Hepatic stellate cell (primary cell): ENCODE data around the gene DDR2.
"Not testable (repeated sequence)": the region's sequence is repeated elsewhere in the genome, so short reads cannot be mapped to it uniquely, and the experiment has no call there.

Experiments used
- DNase-seq: peaks from one replicate; pipeline ENCODE4 v3.0.0; 2011; ENCODE audit warnings: low spot score

DDR2 gene

DNA sequence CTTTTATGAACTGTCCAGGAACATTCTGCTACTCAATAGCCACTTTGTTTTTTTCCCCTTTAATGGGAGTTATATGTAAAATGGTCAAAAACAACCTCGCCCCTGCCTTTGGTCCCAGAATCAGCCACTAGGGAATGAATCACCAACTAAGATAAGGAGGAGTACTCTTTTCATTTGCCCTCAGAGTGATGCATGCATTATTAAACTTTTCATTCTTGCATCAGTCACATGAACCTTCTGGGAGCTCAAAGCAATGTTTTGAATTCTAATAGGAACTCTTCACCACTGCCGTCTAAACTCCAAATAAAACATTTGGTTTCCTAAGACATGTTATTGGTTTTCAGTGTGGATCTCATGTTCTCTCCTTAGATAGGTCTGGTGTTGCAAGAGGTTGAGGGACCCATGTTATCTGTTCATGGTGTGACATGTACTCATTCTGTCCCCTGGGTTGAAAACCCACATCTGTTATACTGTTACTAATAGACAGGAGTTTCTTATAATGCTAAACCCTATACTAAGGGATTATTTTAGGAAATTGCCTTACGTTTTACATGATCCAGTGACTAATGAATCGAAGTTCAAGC is 140.4 kb downstream of the DDR2 start:
- peak; percentile 6 for DNase-seq

DNA sequence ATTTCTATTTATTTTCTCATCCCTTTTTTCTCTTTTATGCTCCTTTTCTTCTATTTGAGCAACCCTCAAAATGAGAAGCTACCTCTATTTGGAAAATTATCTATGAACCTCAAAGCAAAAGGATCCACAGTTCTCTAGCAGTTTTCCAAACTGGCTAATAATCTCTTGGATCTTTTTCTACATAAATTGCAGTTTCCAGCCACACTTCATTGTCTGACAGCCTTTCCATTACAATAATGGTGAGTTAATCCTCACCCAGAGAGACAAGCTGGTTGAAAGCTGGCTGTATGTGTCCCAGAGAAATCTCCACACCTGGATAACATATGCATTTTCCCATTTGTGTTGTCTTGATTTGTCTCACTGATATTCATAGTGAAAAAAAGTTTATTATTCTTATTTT is 141.7 kb downstream of the DDR2 start:
- no peak for DNase-seq

DNA sequence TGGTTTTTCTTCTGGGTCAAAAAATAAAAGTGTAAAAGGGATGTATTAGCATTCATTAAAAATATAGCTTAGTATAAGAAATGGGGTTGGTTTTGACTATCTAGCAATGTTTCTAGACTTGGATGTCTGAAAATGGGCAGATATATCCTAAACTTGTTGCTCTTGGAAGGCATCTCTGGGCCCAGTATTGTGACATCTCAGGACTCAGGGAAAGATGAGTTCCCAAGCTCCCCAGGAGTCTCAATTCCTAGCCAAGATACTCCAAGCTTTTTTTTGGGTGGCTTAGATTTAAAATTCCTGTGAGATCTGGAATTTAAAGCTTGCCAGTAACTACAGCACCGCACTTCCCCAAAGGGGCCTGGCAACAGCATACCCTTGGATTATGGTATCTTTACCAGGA is 146.8 kb downstream of the DDR2 start:
- no peak for DNase-seq

DNA sequence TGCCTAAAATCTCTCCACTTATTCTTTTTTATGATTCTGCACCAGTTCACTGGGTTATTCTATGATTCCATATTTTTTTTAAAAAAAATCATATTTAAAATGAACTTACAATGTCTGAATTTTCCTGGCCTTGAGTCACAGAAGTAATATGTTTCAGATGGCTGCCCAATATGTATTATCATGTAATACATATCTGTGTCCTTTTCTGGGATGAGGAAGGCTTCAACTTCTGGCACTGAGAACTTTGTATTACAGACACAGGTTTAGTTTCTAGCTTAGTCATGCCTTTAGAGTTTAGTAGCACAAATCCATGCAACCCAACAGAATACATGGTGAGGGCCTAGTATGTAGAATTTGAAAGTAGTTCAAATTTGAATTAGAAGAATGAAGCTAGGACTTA is 150.4 kb downstream of the DDR2 start:
- DNase-seq: no peak

DNA sequence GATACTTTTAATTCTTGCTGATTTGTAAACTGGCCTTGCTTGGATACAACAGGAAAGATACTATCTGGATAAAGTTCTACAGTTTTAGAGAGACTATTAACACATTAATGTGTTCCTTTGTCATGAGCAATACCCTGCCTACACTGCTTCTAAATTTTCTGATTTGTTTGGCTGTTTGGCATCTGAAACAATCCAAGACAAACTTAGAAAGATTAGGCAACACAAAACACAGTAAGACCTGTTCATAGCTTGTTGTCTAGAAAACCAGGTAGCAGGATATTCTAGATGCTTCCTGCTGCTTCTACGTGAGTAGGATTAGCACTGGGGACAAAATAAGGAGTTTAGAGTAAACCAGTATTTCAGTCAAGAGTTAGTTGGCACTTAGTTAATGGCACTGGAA is 152.7 kb downstream of the DDR2 start:
- not testable (repeated sequence) for DNase-seq

DNA sequence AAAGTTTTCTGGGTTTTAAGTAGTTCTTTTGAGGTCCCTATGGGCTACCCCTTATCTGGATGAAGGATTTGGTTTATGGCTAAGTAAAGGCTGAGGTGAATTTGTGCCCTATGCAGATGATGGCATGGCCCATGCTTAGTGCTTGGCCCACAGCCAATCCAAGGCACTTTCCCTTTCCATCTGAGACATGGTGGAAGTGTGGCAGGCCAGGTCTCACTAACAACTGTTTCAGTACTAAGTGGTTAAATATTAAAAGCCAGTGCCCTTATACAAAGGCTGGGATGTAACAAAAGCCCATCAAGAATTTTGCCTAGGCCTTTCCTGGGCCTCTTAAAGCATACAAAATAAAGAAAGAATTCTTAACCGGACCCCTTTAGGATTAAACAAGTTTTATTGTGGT is 156.5 kb downstream of the DDR2 start:
- not testable (repeated sequence) for DNase-seq

DNA sequence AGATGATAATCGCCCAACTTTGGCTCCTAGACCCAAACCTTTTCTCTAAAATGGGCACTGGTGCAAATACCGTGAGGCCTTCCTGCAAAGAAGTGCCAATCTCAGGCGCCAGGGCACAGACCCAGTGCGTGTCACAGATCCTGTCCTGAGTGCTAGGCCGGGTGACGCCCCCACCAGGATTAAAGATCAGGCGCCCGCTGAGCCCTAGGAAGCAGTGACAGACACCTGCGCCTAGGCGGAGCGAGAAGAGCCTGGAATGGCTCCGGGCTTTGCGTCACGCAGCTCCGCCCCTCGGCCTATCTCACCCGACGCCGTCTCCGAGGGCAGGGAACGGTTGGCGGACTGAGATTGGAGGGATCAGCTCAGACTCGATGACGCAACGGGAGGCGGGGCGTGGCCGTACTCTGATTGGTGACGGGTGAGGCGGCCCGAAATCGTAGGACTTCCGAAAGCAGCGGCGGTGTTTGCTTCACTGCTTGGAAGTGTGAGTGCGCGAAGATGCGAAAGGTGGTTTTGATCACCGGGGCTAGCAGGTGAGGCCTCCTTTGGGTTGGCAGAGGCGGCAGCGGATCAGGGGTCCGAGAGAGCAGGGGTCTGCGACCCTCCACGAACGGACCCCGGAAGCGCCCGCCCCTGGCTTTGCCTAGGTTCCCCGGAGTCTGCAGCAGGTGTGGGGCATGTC is 158.2 kb downstream of the DDR2 start, which contains the start of gene HSD17B7:
Gene HSD17B7, plus strand, starts transcription at position 400 of the 682 bp plus-strand sequence. Its CDS starts 99 bp downstream, at position 499.
- not testable (repeated sequence) for DNase-seq

DNA sequence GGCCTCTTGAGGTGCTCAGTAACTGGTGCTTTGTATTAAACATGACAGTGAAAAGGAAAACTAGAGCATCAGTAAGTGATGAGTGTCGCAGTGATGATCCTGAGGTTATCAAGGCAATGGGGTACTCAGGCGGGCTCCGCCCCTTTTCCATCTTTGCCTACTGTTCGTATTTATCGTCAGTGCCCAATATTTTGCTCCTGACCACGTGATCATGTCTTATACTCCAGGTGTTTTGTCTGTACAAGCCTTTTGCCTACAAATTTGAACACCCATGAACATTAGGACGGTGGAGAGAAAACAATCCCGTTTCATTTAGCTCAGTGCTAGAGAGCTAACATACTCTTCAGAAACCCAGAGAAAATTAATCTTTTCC is 158.7 kb downstream of the DDR2 start:
- DNase-seq: not testable (repeated sequence)

DNA sequence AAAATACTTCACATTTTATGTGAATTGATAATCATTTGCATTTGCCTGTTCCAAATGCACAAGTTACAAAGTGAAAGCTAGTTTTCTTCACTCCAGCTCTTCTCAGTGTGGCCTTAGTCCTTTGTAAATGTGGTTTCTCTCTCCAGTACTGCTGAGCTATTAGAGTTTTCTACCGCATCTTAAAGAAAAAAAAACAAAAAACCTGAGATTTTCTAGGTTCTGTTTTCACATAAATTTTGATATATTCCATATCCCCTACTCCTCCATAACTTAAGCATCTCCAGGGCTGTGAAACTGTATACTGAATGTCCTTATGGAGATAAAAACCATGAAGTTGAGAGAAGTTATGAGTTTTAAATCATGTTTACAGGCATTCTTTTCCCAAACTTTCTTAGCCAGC is 162.0 kb downstream of the DDR2 start:
- DNase-seq: not testable (repeated sequence)

DNA sequence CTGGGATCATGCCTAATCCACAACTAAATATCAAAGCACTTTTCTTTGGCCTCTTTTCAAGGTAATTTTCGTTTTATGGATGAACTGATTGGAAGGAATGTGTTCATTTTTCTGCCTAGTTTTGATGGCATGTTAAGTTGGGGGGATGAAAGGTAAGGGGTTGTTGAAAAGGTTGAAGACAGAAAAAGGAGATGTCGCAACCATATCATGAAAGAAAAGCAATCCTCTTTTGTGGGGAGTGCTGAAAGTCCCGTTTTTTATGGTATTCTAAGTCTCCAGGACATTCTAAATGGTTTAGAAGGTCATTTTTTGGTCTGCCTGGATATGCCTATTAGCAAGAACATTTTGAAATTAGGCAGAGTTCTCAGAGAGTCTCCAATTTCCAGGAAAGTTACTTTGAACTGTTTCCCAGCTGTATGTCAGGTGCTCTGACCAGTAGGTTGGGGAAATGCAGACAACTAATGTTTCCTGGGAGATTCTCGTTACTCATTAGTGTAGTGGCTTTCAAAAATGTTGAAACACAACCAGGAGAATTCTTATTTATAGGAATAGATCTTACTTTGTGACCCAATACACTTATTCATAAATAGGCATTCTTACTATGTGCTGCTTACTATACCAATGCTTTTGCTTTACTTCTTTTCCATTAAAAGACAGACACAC is 164.5 kb downstream of the DDR2 start:
- DNase-seq: not testable (repeated sequence)

DNA sequence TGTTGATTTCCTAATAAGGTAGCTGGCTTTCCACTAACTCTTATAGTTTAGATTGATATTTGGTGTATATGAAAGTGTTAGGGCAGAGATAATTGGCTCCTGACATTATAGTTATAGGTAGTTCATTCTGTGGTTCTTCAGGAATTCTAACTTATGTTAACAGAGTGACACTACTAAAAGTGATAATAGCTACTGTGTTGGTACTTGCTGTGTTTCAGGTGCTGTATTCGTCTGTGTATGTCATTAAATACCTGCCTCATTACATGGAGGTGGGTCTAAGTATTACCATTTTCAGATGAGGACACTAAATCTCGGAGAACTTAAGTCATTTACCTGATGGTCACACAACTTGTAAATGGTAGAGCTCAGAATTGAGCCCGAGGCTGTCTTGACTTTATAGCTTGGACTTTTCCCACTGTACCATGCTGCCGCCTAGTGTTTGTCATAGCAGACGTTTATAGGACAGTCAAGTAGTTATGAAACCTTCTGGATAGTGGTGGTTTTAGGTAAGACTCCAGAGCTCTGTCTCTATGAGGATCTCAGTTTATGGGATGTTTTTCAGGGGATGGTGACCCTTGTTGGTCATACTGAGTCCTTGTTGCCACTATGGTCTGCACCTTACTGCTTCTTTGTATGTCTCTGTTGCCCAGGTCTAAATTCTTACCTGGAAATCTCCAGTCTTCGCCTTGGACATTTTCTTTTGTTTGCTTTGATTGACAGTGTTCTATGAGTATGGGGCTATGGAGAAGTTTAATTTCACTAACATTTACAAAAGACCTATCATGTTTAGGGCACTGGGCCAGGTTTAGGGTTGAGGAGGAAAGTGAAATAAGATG is 167.9 kb downstream of the DDR2 start:
- DNase-seq: peak; percentile 11

DNA sequence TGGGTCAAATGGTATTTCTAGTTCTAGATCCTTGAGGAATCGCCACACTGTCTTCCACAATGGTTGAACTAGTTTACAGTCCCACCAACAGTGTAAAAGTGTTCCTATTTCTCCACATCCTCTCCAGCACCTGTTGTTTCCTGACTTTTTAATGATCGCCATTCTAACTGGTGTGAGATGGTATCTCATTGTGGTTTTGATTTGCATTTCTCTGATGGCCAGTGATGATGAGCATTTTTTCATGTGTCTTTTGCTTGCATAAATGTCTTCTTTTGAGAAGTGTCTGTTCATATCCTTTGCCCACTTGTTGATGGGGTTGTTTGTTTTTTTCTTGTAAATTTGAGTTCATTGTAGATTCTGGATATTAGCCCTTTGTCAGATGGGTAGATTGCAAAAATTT is 175.2 kb downstream of the DDR2 start:
- DNase-seq: not testable (repeated sequence)

DNA sequence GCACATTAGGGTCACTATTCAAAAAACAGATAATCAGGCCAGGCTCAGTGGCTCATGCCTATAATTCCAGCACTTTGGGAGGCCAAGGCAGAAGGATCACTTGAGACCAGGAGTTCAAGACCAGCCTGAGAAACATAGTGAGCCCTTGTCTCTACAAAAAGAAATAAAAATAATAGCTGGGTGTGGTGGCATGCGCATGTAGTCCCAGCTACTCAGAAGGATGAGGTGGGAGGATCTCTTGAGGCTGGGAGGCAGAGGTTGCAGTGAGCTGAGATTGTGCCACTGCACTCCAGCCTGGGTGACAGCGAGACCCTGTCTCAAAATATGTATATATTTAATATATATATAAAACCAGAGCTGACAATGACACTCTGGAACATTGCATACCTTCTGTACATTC is 180.1 kb downstream of the DDR2 start:
- DNase-seq: not testable (repeated sequence)

DNA sequence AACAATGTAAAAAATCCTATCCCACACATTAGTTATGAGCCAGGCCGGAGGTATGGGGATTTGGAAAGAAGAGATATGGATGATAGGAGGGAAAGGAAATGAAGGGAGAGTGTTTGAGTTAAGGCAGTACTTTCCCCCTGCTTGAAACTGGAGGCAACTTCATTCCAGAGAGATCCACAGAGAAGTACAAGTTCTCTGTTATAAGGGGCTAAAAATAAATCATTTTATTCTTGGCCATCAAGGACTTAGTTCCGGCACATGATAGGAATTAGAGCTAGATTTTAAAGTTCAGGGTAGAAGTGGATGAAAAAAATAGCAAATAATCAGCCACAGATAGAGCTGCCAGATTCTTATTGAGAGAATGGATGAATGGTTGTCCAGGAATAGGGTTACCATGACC is 185.9 kb downstream of the DDR2 start:
- not testable (repeated sequence) for DNase-seq

DNA sequence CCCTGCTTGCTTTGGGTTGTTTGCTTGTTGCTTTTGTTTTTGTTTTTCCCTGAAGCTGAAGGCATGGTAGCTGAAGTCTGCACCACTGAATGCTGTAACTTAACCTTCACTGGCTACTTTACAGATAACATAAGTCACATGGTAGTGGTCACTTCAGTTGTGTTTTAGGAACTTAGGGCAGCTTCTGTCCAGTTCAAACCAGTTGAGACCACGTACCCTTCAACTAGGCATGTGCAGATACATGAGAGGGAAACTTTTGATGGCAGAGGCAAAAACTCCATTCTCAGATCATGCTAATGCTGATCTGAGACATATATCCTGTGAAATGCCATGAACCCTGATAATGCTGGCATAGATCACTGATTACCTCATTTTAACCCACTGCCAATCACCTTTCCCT is 186.4 kb downstream of the DDR2 start:
- not testable (repeated sequence) for DNase-seq

DNA sequence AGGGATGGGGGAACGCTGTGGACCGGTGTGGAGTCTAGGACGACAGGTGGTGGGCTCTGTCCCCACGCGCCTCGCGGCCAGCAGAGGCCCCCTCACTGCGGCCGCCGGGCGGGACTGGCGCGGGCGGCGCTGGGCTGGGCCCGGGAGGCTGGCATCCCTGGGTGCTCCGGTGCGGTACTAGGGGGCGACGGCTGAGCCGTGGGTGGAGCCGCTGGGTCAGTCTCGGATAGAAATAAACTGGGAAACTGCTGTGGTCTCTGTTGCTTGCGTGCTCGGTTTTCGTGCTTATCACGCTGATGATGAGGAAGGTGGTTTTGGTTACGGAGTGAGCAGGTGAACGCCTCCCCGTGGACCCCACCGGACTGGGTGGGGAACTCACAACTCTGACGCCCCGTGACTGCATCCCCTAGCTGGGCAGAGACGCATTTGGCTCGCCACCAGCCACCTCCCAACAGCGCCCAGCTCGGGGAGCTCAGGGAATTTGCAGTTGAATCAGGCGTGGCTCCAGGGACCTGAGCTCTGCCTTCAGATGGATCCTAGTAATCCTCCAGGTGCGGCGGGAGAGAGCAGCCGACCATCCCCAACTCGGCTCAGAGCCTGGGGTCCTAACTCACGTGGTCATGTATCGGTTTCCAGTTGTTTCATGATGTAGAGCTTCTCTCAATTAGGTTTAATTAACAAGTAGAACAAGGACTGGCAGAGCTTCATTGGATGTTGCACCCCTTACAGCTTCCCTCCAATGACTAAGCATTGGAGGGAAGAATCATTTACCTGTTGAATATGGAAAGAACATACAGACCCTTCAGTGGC is 190.3 kb downstream of the DDR2 start:
- DNase-seq: peak; percentile 21

DNA sequence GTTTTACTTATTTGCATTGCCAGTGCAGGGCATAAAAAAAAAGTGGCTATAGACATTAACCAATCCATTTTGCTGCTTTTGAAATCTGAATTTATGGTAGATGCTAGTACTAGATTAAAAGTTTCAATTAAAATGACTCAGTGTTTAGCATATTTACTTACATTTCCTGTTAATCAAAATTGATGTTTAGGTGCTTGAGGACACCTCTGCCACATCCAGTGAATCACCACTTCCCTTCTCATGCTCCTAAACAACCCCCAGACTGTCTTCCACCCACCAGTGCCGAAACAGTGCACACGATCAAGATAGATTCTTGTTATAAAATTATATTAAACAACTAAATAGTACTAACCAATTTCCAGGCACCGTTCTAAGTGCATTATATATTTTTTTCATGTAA is 191.0 kb downstream of the DDR2 start:
- DNase-seq: no peak

DNA sequence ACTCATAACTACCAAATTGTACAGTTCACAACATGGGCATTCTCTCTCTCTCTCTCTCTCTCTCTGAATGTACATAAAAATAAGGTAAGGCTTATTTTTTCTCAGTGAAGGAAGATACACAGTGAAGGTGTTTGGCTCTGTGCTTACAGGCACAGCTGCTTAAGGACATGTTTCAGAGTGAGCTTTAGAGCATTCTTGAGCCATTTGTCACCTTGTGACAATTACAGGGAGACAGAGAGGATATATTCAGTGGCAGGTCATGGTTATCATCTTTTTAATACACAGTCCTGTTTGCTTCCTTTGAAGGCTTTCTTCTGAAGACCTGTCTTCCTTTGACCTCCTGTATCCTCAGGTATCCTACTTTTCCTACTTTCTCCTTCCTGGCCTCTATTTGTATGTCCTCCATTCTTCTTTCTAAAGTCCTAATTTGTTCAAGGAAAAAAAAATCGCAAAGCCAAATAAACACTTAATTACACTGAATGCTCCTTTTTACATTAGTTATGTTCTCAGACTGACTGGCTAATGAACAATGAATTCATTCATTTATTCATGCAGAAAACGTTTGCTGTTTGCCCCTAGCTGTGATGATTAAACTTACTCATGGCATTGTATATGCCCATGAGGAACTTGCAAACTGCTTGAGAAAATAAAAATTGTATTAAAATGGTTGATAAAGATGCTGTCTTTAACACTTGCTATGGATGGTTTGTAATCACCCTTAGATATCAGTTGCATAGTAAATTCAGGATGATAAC is 191.7 kb downstream of the DDR2 start:
- no peak for DNase-seq

DNA sequence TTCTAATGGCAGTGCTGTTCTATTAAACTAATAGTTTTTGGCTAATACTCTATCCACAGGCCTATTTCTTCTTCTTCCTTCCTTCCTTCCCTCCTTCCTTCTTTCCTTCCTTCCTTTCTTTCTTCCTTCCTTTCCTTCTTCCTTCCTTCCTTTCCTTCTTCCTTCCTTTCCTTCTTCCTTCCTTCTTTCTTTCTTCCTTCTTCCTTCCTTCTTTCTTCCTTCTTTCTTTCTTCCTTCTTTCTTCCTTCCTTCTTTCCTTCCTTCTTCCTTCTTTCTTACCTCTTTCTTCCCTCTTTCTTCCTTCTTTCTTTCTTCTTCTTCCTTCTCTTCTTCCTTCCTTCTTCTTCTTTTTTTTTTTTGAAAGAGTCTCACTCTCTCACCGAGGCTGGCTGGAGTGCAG is 197.0 kb downstream of the DDR2 start:
- no peak for DNase-seq

DNA sequence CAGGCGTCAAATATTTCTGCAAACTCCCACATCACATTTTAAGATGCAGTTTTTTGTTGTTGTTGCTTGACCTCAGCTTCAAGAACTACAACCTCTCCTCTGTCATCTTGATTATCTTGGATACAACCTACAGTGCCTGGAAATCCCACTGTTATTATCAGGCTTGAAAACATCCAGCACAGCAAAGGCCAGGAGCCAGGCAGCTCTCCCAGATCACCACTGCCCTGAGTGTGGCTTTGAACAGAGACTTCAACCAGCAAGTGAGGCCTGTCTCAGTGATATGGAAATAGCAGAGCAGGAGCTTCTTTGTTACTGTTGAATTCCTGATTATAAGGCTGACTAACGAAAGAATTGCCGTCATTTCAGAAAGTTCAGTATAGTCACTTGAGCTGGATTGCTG is 200.2 kb downstream of the DDR2 start:
- DNase-seq: no peak
